Frontal cortex (tissue), 4 donors: ENCODE measurements around the gene SLC38A8. TPM values are rescaled to one million over a fixed set of nuclear protein-coding genes. Genes with fewer than 3 reads are reported as not detected.

Source experiments
- DNase-seq, 2 donors: peaks; one replicate each; pipeline ENCODE4 v3.0.0; 2012; ENCODE audit warnings: low spot score in 2 of 2
- FAIRE-seq: peaks from 2 replicates; lab custom pipeline; 2012; peaks lifted over from hg19 to GRCh38; lab: Jason Lieb, UNC
- total RNA-seq: library from RNA; depleted of rRNA; stranded (reverse); fragments of >200 nt; gene quantifications from one replicate; pipeline ENCODE4 v1.2.3, GENCODE V29; 2014
- donor health status: control.
- donor health status: control.
- donor health status: control.

The SLC38A8 gene
- total RNA-seq, 1 donor from 2014 or later: not detected

GRCh38 chr16:84069540-84069939 lies 26.9 kb upstream of the SLC38A8 start:
- FAIRE-seq: no peak
- no peak for DNase-seq

DNA sequence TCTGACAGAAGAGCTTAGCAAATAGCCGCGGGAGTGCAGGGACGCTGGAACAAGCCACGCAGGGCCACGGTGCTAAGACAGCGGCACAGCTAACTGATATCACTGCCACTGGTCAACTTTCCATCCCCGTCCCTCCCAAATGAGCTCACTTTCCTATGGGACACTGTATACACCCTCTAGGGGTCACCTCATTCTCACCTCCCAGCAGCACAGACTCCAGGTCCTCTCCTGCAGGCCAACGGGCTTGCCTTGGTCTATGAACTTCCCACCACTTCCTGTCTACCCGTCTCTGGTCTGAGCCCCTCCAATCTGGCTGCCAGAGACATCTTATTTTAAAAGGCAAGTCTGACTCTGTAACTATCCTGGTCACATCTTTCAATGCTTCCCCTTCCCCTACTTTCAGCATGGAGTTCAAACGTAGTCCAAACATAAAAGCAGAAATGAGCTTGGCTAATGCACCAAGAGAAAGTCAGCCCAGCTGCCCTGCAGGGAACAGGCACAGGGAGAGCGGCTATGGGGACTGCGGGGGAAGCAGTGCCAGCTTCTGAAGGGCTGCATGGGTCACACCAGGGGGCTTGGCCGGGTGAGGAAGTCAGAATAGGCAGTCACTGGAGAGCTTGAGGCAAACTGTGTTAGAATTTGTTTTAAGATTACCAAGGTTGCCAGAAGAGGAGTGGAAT lies 26.3 kb upstream of the SLC38A8 start:
- FAIRE-seq: no peak
- DNase-seq: no peak

GRCh38 chr16:84068041-84068440 lies 25.4 kb upstream of the SLC38A8 start:
- DNase-seq: no peak
- FAIRE-seq: no peak

DNA sequence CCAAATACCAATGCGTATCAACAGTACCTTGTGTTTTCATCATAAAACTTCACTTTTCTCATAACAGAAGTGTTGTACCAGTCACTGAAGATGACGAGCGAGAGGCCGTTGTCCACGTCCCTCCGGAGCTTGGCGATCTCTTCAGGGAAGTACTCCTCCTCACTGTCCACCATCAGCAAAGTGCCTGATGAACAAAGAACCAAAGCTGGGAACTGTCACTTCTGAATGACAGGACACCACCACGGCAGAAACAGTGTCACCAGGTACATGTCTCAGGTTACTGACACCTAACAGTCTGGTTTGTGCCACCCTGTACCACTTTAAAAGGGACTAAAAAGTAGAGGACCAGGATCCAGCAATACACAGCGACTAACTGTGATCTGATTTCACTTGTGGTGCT lies 25.0 kb upstream of the SLC38A8 start:
- DNase-seq (no peak), FAIRE-seq (no peak)

GRCh38 chr16:84065536-84066132 lies 23.0 kb upstream of the SLC38A8 start:
- DNase-seq (peak in 1 of 2 donors; percentile 48), FAIRE-seq (no peak)

DNA sequence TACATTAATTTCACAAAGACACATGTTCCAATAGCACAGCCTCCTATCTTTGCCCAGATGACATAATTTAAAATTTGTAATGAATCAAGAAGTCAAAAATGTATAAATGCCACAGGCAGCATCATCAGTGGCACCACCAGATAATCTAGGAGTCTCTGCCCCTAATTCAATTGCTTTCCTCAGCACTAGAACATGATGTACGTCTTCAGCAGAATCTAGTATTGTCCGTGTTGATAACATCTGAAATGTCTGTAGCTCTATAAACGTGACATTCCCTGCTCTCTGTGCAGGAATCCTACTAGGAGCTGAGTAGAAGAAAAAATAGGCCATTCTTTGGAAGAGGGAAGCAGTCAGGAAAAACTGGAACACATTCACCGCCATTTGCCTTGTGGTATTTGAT lies 21.4 kb upstream of the SLC38A8 start:
- no peak for FAIRE-seq

GRCh38 chr16:84062734-84063640 lies 20.4 kb upstream of the SLC38A8 start:
- DNase-seq: peak; percentile 48 to 78
- no peak for FAIRE-seq

More for the DNA sequence above, 21.4 kb upstream of the SLC38A8 start:
- DNase-seq: no peak

DNA sequence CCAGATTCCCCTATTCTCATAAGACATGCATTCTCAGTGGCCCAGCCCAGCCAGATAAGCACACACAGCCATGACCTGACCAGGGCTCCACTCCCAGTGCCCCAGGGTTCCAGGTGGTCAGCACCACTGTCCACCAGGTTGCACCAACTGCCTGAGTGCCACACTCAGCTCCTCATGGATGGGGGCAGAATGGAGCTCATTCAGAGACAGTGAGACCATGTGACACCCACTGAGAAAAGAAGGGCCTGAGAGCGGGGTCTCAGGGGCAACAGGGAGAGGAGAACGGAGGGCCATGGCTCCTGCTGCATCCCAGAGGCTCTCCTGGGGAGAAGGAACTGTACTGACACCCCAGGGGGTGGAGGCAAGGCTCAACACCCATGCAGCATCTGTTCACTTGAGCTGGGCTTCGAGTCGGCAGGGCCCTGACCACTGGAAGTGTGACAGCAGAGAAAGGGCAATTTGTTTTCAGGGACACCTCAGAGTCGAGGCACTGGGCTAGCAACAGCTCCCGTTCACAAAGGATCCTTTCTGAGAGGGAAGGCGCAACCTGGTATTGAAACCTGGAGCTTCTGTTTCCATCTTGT lies 18.7 kb upstream of the SLC38A8 start:
- no peak for FAIRE-seq
- DNase-seq: no peak

GRCh38 chr16:84059946-84060901 lies 17.6 kb upstream of the SLC38A8 start:
- FAIRE-seq (no peak), DNase-seq (no peak)

GRCh38 chr16:84059111-84059510 lies 16.5 kb upstream of the SLC38A8 start:
- DNase-seq: no peak
- no peak for FAIRE-seq

DNA sequence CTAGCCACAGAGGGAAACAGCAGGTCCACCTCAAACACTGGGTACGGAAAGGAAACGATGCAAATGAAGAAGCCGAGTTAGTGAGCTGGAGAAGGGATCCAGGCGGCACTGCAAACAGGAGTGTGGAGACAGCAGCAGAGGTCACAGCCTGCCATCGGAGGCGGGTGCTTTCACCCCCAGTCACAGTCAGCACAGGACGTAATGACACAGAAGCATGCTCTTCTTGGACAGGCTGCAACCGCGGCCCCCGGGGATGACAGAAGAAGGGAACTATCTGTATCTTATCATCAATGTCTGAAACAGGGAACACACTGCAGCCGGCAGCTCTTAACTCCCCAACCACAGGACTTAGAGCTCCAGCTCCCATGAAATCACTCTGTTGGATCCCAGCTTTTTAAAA lies 16.1 kb upstream of the SLC38A8 start:
- FAIRE-seq (no peak), DNase-seq (no peak)

- DNase-seq (no peak), FAIRE-seq (no peak)
Observed at GRCh38 chr16:84058211-84058610, 15.6 kb upstream of the SLC38A8 start.

DNA sequence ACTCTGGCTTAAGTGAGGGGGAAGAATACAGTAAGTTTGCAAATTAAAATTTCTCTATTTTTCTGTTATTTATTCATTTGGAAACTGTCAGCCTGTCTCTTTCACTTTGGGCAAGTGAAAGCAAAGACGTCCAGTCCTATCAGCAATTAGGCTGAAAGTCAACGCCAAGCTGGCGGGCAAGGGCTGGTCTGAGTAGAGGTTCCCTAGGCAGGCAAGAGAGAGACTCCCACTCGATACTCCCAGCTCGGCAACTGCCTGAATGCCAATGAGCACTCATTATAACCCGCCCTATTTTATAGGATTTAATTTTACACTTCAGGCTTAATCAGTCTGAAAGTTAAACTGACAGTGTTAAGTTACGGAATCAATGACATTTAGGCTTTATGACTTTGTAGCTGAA lies 14.3 kb upstream of the SLC38A8 start:
- DNase-seq: no peak
- no peak for FAIRE-seq

DNA sequence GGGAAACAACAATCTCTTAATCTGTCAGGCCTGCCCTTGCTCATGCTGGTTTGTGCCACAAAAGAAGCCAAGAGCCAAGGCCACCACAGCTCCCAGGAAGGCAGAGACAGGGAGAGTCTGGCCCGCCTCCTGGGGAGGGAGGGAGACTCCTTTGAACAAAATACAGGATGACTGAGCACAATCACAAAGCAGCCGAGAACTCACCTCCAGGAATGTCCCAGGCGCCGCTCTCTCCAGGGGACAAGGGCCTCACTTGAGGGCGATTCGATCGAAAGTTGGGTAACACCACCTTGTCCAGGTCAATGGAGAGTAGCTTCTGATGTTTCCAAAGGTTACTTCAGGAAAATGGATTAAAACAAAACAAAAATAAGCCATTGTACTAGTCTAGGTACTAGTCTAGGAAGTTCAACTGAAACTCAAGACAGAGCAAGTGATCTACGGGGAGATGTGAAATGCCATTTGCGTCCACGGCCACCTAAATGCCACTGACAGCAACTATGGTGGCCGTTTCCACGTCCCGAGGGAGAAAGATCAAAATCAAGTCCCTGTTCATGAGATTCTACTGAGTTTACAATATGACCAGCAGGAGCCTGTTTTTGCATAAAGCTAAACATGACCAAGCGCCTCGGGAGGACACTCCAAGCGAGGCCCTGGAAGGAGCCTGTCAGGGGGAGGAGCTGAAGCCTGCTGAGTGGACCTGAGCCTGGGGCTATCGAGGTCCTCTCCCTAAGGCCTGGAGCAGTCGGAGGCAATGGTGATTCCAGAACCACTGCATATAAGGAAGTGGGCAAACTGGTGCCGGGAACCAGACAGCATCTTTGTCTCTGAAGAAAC lies 13.4 kb upstream of the SLC38A8 start:
- no peak for DNase-seq
- FAIRE-seq: no peak

DNA sequence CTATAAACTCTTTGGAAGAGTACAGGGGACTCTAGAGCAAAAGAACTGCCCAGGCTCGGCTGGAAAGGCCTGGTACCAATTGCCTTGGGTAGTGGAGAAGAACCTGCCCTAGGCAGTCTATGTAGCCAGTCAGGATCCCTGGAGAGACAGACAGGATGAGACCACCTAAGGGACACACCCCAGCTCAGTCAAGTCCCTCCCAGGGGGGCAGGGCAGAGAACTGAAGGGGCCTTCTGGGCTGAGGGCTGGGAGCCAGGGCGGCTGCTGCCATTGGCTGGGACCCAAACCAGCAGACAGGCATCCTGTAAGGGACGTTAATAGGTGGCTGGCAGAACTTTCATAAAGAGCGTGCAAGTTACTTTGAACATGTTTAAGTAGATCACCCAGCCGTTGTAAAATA lies 12.8 kb upstream of the SLC38A8 start:
- no peak for FAIRE-seq
- DNase-seq: no peak

DNA sequence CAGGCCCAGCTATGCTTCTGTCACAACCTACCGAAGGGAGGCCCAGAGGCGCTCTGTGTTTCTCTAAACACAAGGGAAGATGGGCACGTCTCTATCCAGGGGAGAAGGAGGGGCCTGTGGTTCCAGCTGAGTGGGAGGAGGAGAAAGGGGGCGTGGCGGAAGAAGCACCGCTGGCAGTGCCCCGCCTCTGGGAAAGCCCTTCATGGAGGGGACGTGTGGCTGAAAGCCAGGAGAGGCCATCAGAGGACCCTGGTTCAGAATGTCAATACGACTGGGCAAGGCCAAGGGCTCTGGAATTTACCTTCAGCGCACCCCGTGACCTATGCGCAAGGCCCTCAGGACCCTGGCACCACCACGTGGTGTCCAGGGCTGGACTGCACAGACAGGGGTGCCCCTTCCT lies 12.3 kb upstream of the SLC38A8 start:
- FAIRE-seq: no peak
- no peak for DNase-seq

DNA sequence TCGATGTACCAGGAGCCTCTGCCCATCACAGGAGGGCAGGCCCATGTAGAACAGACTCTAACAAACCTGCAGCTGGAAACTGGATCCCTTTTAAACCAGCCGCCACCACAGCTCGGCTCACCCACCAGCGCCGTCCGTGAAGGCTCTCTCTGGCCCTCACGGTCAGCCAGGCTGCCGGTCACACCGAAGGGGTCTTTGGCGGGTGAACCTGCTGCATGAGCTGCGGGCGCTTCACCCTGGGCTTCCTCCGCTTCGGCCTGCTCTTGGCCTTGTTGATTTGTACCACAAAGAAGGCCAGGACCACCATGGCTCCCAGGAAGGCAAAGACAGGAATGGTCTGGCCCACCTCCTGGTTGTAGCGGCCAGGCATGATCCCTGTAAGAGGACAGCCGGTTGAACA lies 11.7 kb upstream of the SLC38A8 start:
- no peak for DNase-seq
- no peak for FAIRE-seq

- FAIRE-seq: no peak
- no peak for DNase-seq
Observed at GRCh38 chr16:84053237-84053636, 10.6 kb upstream of the SLC38A8 start.
